Keratinocyte (primary cell): ENCODE results near the gene NAA80.

Experiments
- CTCF ChIP-seq, 3 experiments: IDR thresholded peaks in 1 of 3; conservative IDR thresholded peaks in 1 of 3; optimal IDR thresholded peaks in 1 of 3; 2 replicates in 2 of 3; 3 replicates in 1 of 3; pipeline versions ENCODE3 to v1.5.1; 2011; ENCODE audit warnings: low read length in 3 of 3, mild to moderate bottlenecking in 3 of 3, moderate library complexity in 2 of 3, control low read depth in 1 of 3, inconsistent platforms in 1 of 3; ENCODE audit not compliant: insufficient read depth in 2 of 3; ENCODE audit errors: extremely low read depth in 1 of 3
- EZH2 ChIP-seq: IDR thresholded peaks from one replicate; pipeline ENCODE4 v1.6.1; 2012; ENCODE audit warnings: inconsistent platforms, mild to moderate bottlenecking, low read length, moderate library complexity

GRCh38 chr3:50325113-50325480 lies 25.9 kb upstream of the NAA80 start:
- TF ChIP-seq CTCF (optimal IDR thresholded peaks at IDR 0.05 in 1 of 3, IDR thresholded peaks at IDR 0.05 in 1 of 3, conservative IDR thresholded peaks at IDR 0.05 in 1 of 3; ENCODE audit: extremely low read depth in 1 of 3, insufficient read depth in 2 of 3, low read length in 3 of 3) (no peak), EZH2 (no peak)
